Astrocyte (in vitro differentiated cells and primary cell): ENCODE results near the gene RIMBP2. TPM values are rescaled to one million over a fixed set of nuclear protein-coding genes. Genes with fewer than 3 reads are reported as not detected.

Experiments used
- DNase-seq: peaks from one replicate; pipeline ENCODE4 v3.0.0-alpha.2; 2010; ENCODE audit warnings: low read depth
- FAIRE-seq: peaks from 2 replicates; lab custom pipeline; 2011; peaks lifted over from hg19 to GRCh38; lab: Jason Lieb, UNC
- H2AFZ ChIP-seq: 2 replicates; pipeline ENCODE4 v1.6.0; 2012; ENCODE audit warnings: low read depth, low read length, inconsistent platforms
- H3K27ac ChIP-seq: 2 replicates; pipeline ENCODE4 v1.5.1; 2011; ENCODE audit warnings: low read depth, low read length, inconsistent platforms
- H3K27me3 ChIP-seq: 2 replicates; pipeline ENCODE4 v1.6.0; 2011; ENCODE audit warnings: low read length, inconsistent platforms; ENCODE audit not compliant: insufficient read depth
- H3K36me3 ChIP-seq: 2 replicates; pipeline ENCODE4 v1.5.1; 2011; ENCODE audit warnings: low read length, inconsistent platforms; ENCODE audit not compliant: insufficient read depth
- H3K4me1 ChIP-seq: 2 replicates; pipeline ENCODE4 v1.5.1; 2011; ENCODE audit warnings: low read length, inconsistent platforms; ENCODE audit not compliant: insufficient read depth
- H3K4me2 ChIP-seq: 2 replicates; pipeline ENCODE4 v1.6.0; 2012; ENCODE audit warnings: low read length, inconsistent platforms
- H3K4me3 ChIP-seq: 2 replicates; pipeline ENCODE4 v1.5.1; 2011; ENCODE audit warnings: low read depth, mild to moderate bottlenecking, low read length, inconsistent platforms; ENCODE audit not compliant: insufficient read depth
- H3K79me2 ChIP-seq: 2 replicates; pipeline ENCODE4 v1.6.0; 2012; ENCODE audit warnings: mild to moderate bottlenecking, low read length, inconsistent platforms; ENCODE audit not compliant: insufficient read depth
- H3K9ac ChIP-seq: 2 replicates; pipeline ENCODE4 v1.6.0; 2012; ENCODE audit warnings: mild to moderate bottlenecking, low read length, inconsistent platforms
- H3K9me3 ChIP-seq: 2 replicates; pipeline ENCODE4 v1.5.1; 2012; ENCODE audit warnings: low read depth, mild to moderate bottlenecking, low read length, inconsistent platforms; ENCODE audit not compliant: insufficient read depth
- H4K20me1 ChIP-seq: 2 replicates; pipeline ENCODE4 v1.6.0; 2012; ENCODE audit warnings: low read length, inconsistent platforms; ENCODE audit not compliant: insufficient read depth
- H3K27ac Mint-ChIP-seq: one replicate; pipeline ENCODE4 v1.8.0; 2021; ENCODE audit warnings: mild to moderate bottlenecking, mixed read lengths; ENCODE audit not compliant: unreplicated experiment
- H3K27me3 Mint-ChIP-seq: one replicate; pipeline ENCODE4 v1.8.0; 2021; ENCODE audit warnings: low read depth, mixed read lengths; ENCODE audit not compliant: unreplicated experiment
- H3K36me3 Mint-ChIP-seq: one replicate; pipeline ENCODE4 v1.8.0; 2021; ENCODE audit warnings: low read depth, mixed read lengths; ENCODE audit not compliant: unreplicated experiment
- H3K4me1 Mint-ChIP-seq: one replicate; pipeline ENCODE4 v1.8.0; 2021; ENCODE audit warnings: low read depth, mixed read lengths; ENCODE audit not compliant: unreplicated experiment
- H3K4me3 Mint-ChIP-seq: one replicate; pipeline ENCODE4 v1.8.0; 2021; ENCODE audit warnings: mild to moderate bottlenecking, moderate library complexity, mixed read lengths; ENCODE audit not compliant: unreplicated experiment
- H3K9me3 Mint-ChIP-seq: one replicate; pipeline ENCODE4 v1.8.0; 2021; ENCODE audit warnings: mild to moderate bottlenecking, mixed read lengths; ENCODE audit not compliant: unreplicated experiment
- EZH2 ChIP-seq: IDR thresholded peaks from 2 replicates; pipeline ENCODE4 v1.6.1; 2012; ENCODE audit warnings: mild to moderate bottlenecking, low read length, inconsistent platforms; ENCODE audit not compliant: insufficient read depth
- total RNA-seq: library from RNA; stranded (reverse); gene quantifications from 2 replicates; pipeline ENCODE4 v1.2.1, GENCODE V29; 2021
- TF ChIP-seq, protein P1 (sequence below): IDR thresholded peaks from 2 replicates; pipeline ENCODE4 v1.5.1; 2011; ENCODE audit warnings: low read depth, mild to moderate bottlenecking, inconsistent platforms, low read length, moderate library complexity; ENCODE audit not compliant: insufficient read depth

Gene RIMBP2
- total RNA-seq, 1 donor from 2014 or later = 2.2 TPM

GRCh38 chr12:130672089-130672820, 43.8 kb downstream of the RIMBP2 start:
- Histone ChIP-seq H3K27me3 (no peaks in the 10 kb centered on the region), H4K20me1 (no peaks in the 10 kb centered on the region), H3K4me1 (no peaks in the 10 kb centered on the region), H3K9ac (no peak overlapping the region), H2AFZ (no peak overlapping the region), H3K4me3 (no peak overlapping the region), H3K79me2 (no peaks in the 10 kb centered on the region), H3K9me3 (peaks cover 11% of the 10 kb centered on the region), H3K4me2 (no peak overlapping the region), H3K36me3 (no peaks in the 10 kb centered on the region), H3K27ac (no peak overlapping the region)
- TF ChIP-seq EZH2 = no peak
- TF ChIP-seq, protein P1, sequence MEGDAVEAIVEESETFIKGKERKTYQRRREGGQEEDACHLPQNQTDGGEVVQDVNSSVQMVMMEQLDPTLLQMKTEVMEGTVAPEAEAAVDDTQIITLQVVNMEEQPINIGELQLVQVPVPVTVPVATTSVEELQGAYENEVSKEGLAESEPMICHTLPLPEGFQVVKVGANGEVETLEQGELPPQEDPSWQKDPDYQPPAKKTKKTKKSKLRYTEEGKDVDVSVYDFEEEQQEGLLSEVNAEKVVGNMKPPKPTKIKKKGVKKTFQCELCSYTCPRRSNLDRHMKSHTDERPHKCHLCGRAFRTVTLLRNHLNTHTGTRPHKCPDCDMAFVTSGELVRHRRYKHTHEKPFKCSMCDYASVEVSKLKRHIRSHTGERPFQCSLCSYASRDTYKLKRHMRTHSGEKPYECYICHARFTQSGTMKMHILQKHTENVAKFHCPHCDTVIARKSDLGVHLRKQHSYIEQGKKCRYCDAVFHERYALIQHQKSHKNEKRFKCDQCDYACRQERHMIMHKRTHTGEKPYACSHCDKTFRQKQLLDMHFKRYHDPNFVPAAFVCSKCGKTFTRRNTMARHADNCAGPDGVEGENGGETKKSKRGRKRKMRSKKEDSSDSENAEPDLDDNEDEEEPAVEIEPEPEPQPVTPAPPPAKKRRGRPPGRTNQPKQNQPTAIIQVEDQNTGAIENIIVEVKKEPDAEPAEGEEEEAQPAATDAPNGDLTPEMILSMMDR = no peak
- H3K4me3 Mint-ChIP-seq = no peak overlapping the region
- no peak for DNase-seq
- peaks cover 4% of the 10 kb centered on the region for H3K27me3 Mint-ChIP-seq
- H3K36me3 Mint-ChIP-seq = no peaks in the 10 kb centered on the region
- FAIRE-seq = no peak
- H3K9me3 Mint-ChIP-seq = peaks cover 21% of the 10 kb centered on the region
- no peaks in the 10 kb centered on the region for H3K4me1 Mint-ChIP-seq
- H3K27ac Mint-ChIP-seq = no peak overlapping the region

- Histone ChIP-seq H3K27me3 (no peaks in the 10 kb centered on the region), H3K4me2 (no peak overlapping the region), H3K4me3 (no peak overlapping the region), H3K79me2 (no peaks in the 10 kb centered on the region), H3K9me3 (peaks cover 7% of the 10 kb centered on the region), H3K9ac (no peak overlapping the region), H3K27ac (no peak overlapping the region), H3K4me1 (no peaks in the 10 kb centered on the region), H2AFZ (no peak overlapping the region), H3K36me3 (no peaks in the 10 kb centered on the region), H4K20me1 (no peaks in the 10 kb centered on the region)
- no peaks in the 10 kb centered on the region for H3K4me1 Mint-ChIP-seq
- peaks cover 5% of the 10 kb centered on the region for H3K27me3 Mint-ChIP-seq
- H3K27ac Mint-ChIP-seq = no peak overlapping the region
- FAIRE-seq = no peak
- no peak overlapping the region for H3K4me3 Mint-ChIP-seq
- H3K36me3 Mint-ChIP-seq = no peaks in the 10 kb centered on the region
- no peak for DNase-seq
- H3K9me3 Mint-ChIP-seq = peaks cover 20% of the 10 kb centered on the region
- TF ChIP-seq, protein P1 = no peak
- TF ChIP-seq EZH2 = no peak
Measured at GRCh38 chr12:130671556-130671955, 44.5 kb downstream of the RIMBP2 start.

DNA sequence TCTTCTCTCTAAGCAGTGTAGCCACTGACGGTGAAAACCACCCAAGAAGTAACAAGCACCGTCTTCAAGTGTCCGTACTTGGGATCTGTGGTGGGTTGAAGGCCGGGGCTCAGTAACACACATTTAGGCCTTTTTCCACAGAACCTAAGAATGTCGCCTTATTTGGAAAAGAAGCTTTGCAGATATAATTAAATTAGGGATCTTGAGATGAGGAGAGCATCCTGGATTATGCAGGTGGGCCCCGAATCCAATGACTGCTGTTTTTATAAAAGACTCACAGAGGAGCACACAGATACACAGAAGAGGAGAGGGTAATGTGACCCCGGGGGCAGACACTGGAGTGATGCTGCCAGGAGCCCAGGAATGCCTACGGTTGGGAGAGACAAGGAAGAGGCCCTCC, 46.3 kb downstream of the RIMBP2 start:
- peaks cover 7% of the 10 kb centered on the region for H3K9me3 ChIP-seq
- H3K9ac ChIP-seq = no peak overlapping the region
- H3K4me3 ChIP-seq = no peak overlapping the region
- peaks cover 30% of the 10 kb centered on the region for H3K9me3 Mint-ChIP-seq
- H2AFZ ChIP-seq = no peak overlapping the region
- H3K36me3 Mint-ChIP-seq = no peaks in the 10 kb centered on the region
- no peak for DNase-seq
- H4K20me1 ChIP-seq = no peaks in the 10 kb centered on the region
- H3K4me3 Mint-ChIP-seq = no peak overlapping the region
- H3K27ac ChIP-seq = no peak overlapping the region
- no peak overlapping the region for H3K4me2 ChIP-seq
- TF ChIP-seq, protein P1 = no peak
- TF ChIP-seq EZH2 = no peak
- no peak for FAIRE-seq
- peaks cover 5% of the 10 kb centered on the region for H3K27me3 Mint-ChIP-seq
- no peaks in the 10 kb centered on the region for H3K4me1 Mint-ChIP-seq
- no peaks in the 10 kb centered on the region for H3K79me2 ChIP-seq
- no peak overlapping the region for H3K27ac Mint-ChIP-seq
- H3K4me1 ChIP-seq = no peaks in the 10 kb centered on the region
- no peaks in the 10 kb centered on the region for H3K27me3 ChIP-seq
- H3K36me3 ChIP-seq = no peaks in the 10 kb centered on the region
